HG02884 (cell line): ENCODE results near the gene AP1M2.
"Not testable (repeated sequence)": the region's sequence is repeated elsewhere in the genome, so short reads cannot be mapped to it uniquely, and the experiment has no call there.

Source experiments
- ATAC-seq: cut with Tn5 transposase; IDR thresholded peaks from one replicate; pipeline ENCODE4 v1.9.1; 2021; ENCODE audit warnings: mild to moderate bottlenecking, moderate library complexity; ENCODE audit not compliant: unreplicated experiment

AP1M2 gene

GRCh38 chr19:10543059-10543419, 44.1 kb downstream of the AP1M2 start:
- no peak for ATAC-seq

- ATAC-seq, result not testable (repeated sequence)
These were observed 48.1 kb downstream of the AP1M2 start for GRCh38 chr19:10539016-10539415.

DNA sequence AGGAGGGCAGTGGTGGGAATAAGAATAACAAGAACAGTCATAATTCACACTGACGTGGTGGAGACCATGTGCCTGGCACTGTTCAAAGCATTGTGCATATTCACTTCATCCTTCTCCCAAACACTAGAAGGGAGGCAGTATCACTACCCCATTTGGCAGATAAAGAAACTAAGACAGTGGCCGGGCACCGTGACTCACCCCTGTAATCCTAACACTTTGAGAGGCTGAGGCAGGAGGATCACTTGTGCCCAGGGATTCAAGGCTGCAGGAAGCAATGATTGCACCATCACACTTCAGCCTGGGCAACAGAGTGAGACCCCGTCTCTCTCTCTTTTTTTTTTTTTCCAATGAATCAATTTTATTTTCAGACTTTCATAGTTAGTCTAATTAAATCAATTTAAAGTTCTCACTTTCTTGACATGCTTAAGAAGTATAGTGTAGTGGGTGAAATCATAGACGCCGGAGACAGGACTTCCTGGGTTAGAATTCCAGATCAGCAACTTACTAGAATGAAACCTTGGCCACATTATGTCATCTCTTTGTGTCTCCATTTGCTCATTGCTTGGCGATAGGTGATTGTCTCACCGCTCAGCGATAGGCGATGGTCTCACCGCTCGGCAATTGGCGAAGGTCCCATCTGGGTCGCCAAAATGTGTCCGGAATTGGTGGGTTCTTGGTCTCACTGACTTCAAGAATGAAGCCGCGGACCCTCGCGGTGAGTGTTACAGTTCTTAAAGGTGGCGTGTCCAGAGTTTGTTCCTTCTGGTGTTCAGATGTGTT, 48.7 kb downstream of the AP1M2 start:
- ATAC-seq, result no peak

- ATAC-seq, result no peak
These were observed 49.4 kb downstream of the AP1M2 start for GRCh38 chr19:10537668-10538067.

- ATAC-seq, result no peak
These were observed 51.5 kb downstream of the AP1M2 start for GRCh38 chr19:10535613-10536012.

- no peak for ATAC-seq
These were observed 53.3 kb downstream of the AP1M2 start for GRCh38 chr19:10533646-10534386.

DNA sequence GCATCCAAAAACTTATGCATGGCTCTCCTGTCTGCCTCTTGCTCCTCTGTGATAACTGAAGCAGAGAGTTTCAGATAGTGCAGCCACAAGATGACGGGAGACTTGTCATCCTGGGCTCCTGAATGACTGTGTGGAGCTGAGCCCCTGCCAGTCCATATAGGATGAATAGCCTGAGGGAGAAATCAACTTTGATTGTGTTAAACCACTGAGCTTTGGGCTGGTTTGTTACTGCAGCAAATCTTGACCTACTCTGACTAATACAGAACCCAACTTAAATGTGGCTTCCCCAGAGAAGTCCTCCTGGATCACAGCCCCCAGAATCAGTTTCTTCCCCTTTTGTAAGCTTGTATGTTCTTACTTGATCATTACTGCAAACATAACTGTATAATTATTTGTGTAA, 54.7 kb downstream of the AP1M2 start:
- ATAC-seq, result no peak

DNA sequence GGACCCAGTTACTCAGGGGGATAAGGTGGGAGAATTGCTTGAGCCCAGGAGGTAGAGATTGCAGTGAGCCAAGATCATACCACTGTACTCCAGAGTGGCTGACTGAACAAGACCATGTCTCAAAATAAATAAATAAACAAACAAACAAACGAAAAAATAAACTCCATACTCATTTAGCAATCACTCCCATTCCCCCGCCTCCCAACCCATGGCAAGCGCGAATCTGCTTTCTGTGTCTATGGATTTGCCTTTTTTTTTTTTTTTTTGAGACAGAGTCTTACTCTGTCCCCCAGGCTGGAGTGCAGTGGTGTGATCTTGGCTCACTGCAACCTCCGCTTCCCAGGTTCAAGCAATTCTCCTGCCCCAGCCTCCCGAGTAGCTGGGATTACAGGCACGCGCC, 60.2 kb downstream of the AP1M2 start:
- not testable (repeated sequence) for ATAC-seq

GRCh38 chr19:10525636-10526035, 61.5 kb downstream of the AP1M2 start:
- no peak for ATAC-seq

- ATAC-seq, result no peak
These were observed 63.9 kb downstream of the AP1M2 start for GRCh38 chr19:10523135-10523636.
